Measurements from ENCODE around the gene PBX3. TPM values are rescaled to one million over a fixed set of nuclear protein-coding genes. Genes with fewer than 3 reads are reported as not detected.

PBX3 gene
- 10 to 100 TPM; 14.1 to 31.1 (median 21.6) TPM for total RNA-seq

DNA sequence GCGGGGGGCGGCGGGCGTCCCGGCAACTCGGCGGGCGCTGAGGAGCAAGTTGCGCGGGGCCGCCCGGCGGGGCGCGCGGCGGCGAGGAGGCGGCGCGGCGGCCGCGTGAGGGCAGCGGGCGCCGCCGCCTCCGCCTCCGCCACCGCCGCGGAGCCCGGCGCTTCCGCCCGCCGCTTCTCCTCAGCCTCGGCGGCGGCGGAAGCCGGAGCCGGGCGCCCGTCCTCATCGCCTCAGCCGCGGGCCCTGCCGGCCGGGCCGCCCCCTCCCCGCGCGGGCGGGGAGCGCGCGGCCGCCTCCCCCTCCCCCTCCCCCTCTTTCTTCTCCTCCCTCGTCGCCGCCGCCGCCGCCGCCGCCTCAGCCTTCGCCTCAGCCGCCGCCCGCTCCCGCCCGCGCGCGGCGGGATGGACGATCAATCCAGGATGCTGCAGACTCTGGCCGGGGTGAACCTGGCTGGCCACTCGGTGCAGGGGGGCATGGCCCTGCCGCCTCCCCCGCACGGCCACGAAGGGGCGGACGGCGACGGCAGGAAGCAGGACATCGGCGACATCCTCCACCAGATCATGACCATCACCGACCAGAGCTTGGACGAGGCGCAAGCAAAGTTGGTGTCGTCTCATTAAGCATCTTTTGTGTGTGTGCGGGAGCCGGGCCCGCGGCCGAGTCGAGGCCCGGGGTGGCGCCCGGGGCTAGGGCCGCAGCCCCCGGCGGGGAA, at the start of gene PBX3:
PBX3 (plus strand) TSS at position 321 of the 712 bp plus-strand sequence.
- H3K4me3 ChIP-seq (ENCODE audit: low read depth, poor library complexity, severe bottlenecking): peak within 1 kb of the TSS; percentile 86
- DNase-seq (ENCODE audit: low spot score in 2 of 2): peak in 1 of 2 donors; percentile 89
- intact Hi-C loops (cut with DNase I; ENCODE audit: low total_unique reads): no loop called here

DNA sequence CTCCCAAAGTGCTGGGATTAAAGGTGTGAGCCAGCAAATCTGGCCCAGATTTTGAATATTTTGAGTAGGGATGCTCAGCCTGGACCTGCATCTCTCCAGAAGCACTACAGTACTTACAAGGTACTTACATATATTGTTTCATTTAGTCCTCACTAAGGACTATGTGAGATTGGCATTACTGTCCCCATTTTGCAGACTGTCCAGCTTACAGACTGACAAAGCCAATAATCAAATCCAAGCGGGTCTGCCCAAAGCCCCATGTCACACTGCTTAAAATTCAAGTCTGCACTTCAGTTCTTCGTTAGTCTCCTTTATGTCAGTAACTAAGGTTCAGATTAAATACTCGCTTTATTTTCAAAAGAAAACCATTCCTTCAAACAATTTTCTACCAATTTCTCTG, 47.3 kb upstream of the PBX3 start:
- no peak for DNase-seq (ENCODE audit: low spot score in 2 of 2)
- intact Hi-C loops (cut with DNase I; ENCODE audit: low total_unique reads): no loop called here
- WGBS, 2 donors: 98 to 99% methylated on average over 3 of the region's 3 CpGs
- TF ChIP-seq, protein P1, sequence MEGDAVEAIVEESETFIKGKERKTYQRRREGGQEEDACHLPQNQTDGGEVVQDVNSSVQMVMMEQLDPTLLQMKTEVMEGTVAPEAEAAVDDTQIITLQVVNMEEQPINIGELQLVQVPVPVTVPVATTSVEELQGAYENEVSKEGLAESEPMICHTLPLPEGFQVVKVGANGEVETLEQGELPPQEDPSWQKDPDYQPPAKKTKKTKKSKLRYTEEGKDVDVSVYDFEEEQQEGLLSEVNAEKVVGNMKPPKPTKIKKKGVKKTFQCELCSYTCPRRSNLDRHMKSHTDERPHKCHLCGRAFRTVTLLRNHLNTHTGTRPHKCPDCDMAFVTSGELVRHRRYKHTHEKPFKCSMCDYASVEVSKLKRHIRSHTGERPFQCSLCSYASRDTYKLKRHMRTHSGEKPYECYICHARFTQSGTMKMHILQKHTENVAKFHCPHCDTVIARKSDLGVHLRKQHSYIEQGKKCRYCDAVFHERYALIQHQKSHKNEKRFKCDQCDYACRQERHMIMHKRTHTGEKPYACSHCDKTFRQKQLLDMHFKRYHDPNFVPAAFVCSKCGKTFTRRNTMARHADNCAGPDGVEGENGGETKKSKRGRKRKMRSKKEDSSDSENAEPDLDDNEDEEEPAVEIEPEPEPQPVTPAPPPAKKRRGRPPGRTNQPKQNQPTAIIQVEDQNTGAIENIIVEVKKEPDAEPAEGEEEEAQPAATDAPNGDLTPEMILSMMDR (IDR thresholded peaks at IDR 0.05): no peak
- no peak for TF ChIP-seq POLR2A (IDR thresholded peaks at IDR 0.05)
- no peak overlapping the region for H3K4me3 ChIP-seq (ENCODE audit: low read depth, poor library complexity, severe bottlenecking)

More for the DNA sequence above, at the start of gene PBX3:
- WGBS, 2 donors: 0% methylated on average over 35 of the region's 107 CpGs; no CpG with 5 or more reads in 1 of the 2 donors
- TF ChIP-seq POLR2A (IDR thresholded peaks at IDR 0.05): no peak
- TF ChIP-seq, protein P1 (IDR thresholded peaks at IDR 0.05): no peak

DNA sequence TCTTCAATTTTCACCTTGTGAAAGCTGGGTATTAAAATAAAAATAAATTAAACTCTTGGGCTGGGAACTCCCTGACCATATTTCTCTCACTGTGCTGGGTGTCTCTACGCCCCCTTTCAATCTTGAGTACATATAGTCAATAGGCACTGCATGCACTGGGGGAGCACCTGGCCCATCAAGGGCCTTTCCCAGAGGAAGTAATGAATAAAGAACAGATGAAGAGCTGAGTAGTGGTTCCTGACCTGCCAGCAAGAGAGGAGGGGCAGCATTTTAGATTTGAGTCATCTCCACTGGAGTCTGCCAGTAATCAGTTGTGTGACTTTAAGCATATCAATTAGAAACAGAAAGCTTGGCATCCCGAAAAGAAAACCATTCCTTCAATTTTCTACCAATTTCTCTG, 46.4 kb upstream of the PBX3 start:
- TF ChIP-seq POLR2A (IDR thresholded peaks at IDR 0.05): no peak
- TF ChIP-seq, protein P1 (IDR thresholded peaks at IDR 0.05): no peak
- intact Hi-C loops (cut with DNase I; ENCODE audit: low total_unique reads): no loop called here
- no peak overlapping the region for H3K4me3 ChIP-seq (ENCODE audit: low read depth, poor library complexity, severe bottlenecking)
- 41 to 51% methylated on average over 2 of the region's 2 CpGs for WGBS, 2 donors
- no peak for DNase-seq (ENCODE audit: low spot score in 2 of 2)

DNA sequence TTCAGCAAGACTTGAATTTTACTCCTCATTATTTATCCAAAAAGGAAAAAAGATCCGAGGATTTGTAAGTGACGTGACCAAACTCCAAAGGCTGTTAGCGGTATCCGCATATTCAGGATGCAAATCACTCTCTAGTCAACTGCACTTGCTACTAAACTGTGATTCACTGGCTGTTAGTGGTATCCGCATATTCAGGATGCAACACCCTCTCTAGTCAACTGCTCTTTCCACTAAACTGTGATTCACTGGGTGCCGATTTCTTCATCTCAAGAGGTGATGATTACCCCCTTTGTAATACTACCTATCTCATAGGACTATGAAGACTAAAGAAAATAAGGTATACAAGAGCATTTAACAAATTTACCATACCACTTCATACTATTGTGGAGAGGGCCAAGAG, 45.8 kb upstream of the PBX3 start:
- TF ChIP-seq, protein P1 (IDR thresholded peaks at IDR 0.05): no peak
- no peak for TF ChIP-seq POLR2A (IDR thresholded peaks at IDR 0.05)
- WGBS, 2 donors: 57 to 59% methylated on average over 6 of the region's 6 CpGs
- no peak overlapping the region for H3K4me3 ChIP-seq (ENCODE audit: low read depth, poor library complexity, severe bottlenecking)
- intact Hi-C loops (cut with DNase I; ENCODE audit: low total_unique reads): no loop called here
- DNase-seq (ENCODE audit: low spot score in 2 of 2): no peak

- WGBS, 2 donors: 84 to 85% methylated on average over 4 of the region's 4 CpGs
- H3K4me3 ChIP-seq (ENCODE audit: low read depth, poor library complexity, severe bottlenecking): no peak overlapping the region
- intact Hi-C loops (cut with DNase I; ENCODE audit: low total_unique reads): no loop called here
- no peak for TF ChIP-seq POLR2A (IDR thresholded peaks at IDR 0.05)
- TF ChIP-seq, protein P1 (IDR thresholded peaks at IDR 0.05): no peak
- no peak for DNase-seq (ENCODE audit: low spot score in 2 of 2)
These were observed 43.5 kb upstream of the PBX3 start for GRCh38 chr9:125703662-125704061.

GRCh38 chr9:125705893-125706292, 41.3 kb upstream of the PBX3 start:
- no peak for TF ChIP-seq POLR2A (IDR thresholded peaks at IDR 0.05)
- TF ChIP-seq, protein P1 (IDR thresholded peaks at IDR 0.05): no peak
- WGBS, 2 donors: 83 to 88% methylated on average over 4 of the region's 4 CpGs
- intact Hi-C loops (cut with DNase I; ENCODE audit: low total_unique reads): no loop called here
- H3K4me3 ChIP-seq (ENCODE audit: low read depth, poor library complexity, severe bottlenecking): no peak overlapping the region
- DNase-seq (ENCODE audit: low spot score in 2 of 2): no peak

All from lower leg skin (tissue), 4 donors.